ENCODE data around the gene MAML3. TPM values are rescaled to one million over a fixed set of nuclear protein-coding genes. Genes with fewer than 3 reads are reported as not detected.

The MAML3 gene
- total RNA-seq, 2 donors from 2014 or later: 11.8 to 14.6 TPM

- intact Hi-C loops (cut with DNase I, micrococcal nuclease): loop anchor here (5.0 to 10.0 kb wide), 2 partner anchors 94 to 96 kb away; no protein-coding TSS in a partner anchor
- DNase-seq (peak; percentile 59 to 78), ATAC-seq (peak; percentile 51)
Measured at GRCh38 chr4:140158365-140159030, 4.5 kb upstream of the MAML3 start.

GRCh38 chr4:140157341-140157740 lies 3.4 kb upstream of the MAML3 start:
- intact Hi-C loops (cut with DNase I, micrococcal nuclease): loop anchor here (5.0 to 10.0 kb wide), 2 partner anchors 95 to 97 kb away; no protein-coding TSS in a partner anchor
- ATAC-seq (no peak), DNase-seq (no peak)

- intact Hi-C loops (cut with DNase I, micrococcal nuclease): loop anchor here (5.0 to 10.0 kb wide), 2 partner anchors 96 to 98 kb away; no protein-coding TSS in a partner anchor
- ATAC-seq (no peak), DNase-seq (no peak)
Measured at GRCh38 chr4:140156529-140157171, 2.7 kb upstream of the MAML3 start.

DNA sequence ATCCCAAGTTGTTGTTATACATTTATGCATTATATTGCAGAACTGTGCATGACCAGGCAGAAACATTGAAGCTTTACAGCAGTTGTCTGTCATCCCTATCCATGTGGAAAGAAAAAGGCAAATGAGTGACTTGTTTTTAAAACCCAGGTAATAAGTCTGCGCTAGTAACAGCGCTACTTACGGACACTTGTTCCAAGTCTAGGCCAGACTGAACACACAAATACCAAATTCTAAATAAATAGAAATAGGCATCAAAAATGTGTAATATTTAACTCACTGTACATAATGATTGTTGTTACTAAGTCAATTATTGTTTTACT lies 548 bp upstream of the MAML3 start:
- no peak for DNase-seq
- ATAC-seq: no peak
- intact Hi-C loops (cut with DNase I, micrococcal nuclease): loop anchor here (5.0 to 10.0 kb wide), 2 partner anchors 88 to 100 kb away; no protein-coding TSS in a partner anchor

GRCh38 chr4:140153419-140153717 lies 616 bp downstream of the MAML3 start:
- intact Hi-C loops (cut with DNase I, micrococcal nuclease): loop anchor here (5.0 to 10.0 kb wide), 2 partner anchors 89 to 101 kb away; no protein-coding TSS in a partner anchor
- ATAC-seq (no peak), DNase-seq (no peak)

DNA sequence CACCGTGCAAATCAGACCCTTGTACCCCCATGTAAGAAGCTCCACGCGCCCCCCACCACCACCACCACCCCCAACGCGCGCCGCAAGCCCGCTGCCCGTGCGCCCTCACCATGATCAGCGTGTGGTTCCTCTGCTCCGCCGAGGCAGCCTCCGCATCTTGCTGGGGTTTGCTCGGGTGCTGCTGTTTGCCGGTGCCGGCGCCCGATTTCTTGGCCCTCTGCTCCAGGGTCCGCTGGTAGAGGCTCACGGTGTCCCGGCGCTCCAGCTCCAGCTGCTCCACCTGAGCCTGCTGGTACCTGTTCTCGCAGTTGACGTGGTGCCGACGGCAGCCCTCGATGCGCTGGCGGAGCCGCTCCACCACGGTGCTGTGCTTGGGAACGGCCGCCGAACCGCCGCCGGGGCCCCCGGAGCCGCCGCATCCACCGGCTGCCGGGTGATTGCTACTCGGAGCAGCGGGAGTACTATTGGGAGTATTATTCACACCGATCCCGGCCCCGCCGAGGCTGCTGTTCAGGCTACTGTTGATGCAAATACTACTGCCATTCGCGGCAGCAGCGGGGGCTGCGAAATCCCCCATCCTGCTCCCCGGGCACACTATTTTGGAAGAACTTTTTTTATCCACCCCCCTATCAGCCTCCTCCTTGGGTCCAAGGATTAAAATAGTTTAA lies 1.1 kb downstream of the MAML3 start:
- intact Hi-C loops (cut with DNase I, micrococcal nuclease): loop anchor here (5.0 to 10.0 kb wide), 2 partner anchors 89 to 102 kb away; no protein-coding TSS in a partner anchor
- ATAC-seq: peak; percentile 5

DNA sequence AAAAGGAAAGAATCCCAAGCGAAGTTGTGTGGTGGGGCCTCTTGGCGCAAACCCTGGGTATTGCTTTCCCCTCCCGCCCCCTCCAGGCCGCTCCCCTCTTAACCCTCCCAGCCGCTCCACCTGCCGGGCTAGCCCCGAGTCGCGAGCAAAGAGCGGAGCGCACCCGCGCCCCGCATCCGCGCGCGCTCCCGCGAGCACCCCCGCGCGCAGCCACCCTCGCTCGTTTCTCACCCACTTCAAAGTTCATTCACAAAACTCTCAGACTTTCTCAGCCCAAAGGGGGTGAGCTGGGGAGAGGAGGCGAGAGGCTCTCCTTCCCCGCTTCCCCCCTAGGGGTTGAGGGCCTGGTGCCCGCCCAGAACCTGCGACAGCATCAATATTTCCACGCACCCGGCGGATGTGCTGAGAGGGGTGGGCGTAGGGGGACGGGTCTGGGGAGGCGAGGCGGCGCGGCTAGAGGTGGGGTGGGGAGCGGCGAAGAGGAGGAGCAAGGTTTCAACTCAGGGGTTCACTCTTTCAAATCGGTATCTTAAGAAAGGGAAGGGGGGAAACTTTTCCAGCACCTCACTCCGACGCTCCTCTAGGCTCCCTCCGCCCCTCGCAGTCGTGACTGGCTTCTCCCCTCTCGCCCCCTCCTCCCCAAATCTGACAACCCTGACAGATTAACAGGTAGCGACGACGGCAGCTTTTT lies 1.8 kb downstream of the MAML3 start:
- peak; percentile 84 to 87 for DNase-seq
- intact Hi-C loops (cut with DNase I, micrococcal nuclease): loop anchor here (5.0 to 10.0 kb wide), 2 partner anchors 90 to 103 kb away; no protein-coding TSS in a partner anchor
- peak; percentile 56 for ATAC-seq

More for the DNA sequence above, 1.1 kb downstream of the MAML3 start:
- peak; percentile 50 to 73 for DNase-seq

DNA sequence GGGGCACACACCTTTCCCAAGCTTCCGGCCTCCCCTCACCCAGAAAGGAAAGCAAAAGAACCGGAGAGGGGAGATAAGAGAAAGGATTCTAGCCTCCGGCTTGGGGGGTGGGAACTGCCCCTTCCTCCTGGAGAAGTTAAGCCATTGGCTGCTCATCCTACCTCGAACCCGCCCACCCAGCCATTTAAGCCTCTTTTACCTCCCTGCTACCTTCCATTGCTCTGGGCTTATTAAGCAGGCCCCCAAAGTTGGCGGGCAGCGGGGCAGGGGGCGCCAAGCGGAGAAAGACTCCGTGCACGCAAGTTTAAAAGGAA lies 2.3 kb downstream of the MAML3 start:
- DNase-seq (peak; percentile 85 to 91), ATAC-seq (peak; percentile 55)
- intact Hi-C loops (cut with DNase I, micrococcal nuclease): loop anchor here (5.0 to 10.0 kb wide), 2 partner anchors 91 to 103 kb away; no protein-coding TSS in a partner anchor

DNA sequence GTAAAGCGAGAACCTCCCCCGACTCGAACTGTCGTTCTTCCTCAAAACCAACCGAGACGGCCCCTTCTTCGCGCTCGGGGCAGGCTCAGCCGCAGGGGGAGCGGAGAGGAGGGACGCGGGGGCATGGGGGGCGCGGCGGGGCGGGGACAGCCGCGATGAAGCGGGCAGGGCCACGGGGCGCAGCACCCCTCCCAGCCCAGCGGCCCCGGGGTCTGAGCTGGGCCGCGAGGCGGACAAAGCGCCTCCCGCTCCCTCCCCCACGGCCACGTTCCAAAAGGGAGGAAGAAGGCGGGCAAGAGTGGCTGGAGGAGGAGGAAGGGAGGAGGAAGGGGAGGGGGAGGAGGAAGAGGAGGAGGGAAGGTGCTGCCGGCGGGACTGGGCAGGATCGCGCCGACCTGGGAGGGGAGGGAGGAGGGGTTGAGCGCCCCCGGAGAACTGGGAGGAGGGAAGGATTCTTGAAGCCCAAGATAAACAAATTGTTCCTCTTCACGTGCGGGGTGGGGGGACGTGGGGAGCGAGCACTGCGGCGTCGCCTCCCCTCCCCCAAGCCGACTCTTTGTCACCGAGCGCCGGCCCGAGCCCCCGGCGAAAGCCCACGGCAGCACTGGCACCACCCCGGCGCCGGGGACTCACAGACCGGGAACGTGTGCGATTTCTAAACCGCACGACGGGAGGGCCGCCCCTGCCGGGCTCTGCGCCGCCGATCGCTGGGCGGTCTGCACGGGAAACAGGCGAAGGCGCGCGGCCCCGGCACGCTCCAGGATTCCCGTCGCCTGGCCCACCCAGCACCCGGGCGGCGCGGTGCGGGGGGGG lies 2.9 kb downstream of the MAML3 start:
- intact Hi-C loops (cut with DNase I, micrococcal nuclease): loop anchor here (5.0 to 10.0 kb wide), 2 partner anchors 91 to 104 kb away; no protein-coding TSS in a partner anchor
- peak; percentile 57 for ATAC-seq

DNA sequence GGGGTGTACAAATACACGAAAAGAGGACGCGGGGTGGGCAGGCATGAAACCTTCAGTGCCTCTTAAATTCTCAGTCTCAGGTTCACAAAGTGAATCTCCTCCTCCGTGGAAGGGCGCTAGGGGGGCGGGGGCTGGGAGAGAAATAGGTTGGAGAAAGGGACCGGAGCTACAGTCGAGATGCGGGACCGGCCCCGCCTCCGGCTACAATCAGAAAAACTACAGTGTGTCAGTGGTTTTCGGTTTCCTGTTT lies 3.4 kb downstream of the MAML3 start:
- peak; percentile 38 for ATAC-seq
- DNase-seq: peak; percentile 88 to 90
- intact Hi-C loops (cut with DNase I, micrococcal nuclease): loop anchor here (5.0 to 10.0 kb wide), 2 partner anchors 92 to 104 kb away; no protein-coding TSS in a partner anchor

More for the DNA sequence above, 2.9 kb downstream of the MAML3 start:
- peak; percentile 85 to 93 for DNase-seq

DNA sequence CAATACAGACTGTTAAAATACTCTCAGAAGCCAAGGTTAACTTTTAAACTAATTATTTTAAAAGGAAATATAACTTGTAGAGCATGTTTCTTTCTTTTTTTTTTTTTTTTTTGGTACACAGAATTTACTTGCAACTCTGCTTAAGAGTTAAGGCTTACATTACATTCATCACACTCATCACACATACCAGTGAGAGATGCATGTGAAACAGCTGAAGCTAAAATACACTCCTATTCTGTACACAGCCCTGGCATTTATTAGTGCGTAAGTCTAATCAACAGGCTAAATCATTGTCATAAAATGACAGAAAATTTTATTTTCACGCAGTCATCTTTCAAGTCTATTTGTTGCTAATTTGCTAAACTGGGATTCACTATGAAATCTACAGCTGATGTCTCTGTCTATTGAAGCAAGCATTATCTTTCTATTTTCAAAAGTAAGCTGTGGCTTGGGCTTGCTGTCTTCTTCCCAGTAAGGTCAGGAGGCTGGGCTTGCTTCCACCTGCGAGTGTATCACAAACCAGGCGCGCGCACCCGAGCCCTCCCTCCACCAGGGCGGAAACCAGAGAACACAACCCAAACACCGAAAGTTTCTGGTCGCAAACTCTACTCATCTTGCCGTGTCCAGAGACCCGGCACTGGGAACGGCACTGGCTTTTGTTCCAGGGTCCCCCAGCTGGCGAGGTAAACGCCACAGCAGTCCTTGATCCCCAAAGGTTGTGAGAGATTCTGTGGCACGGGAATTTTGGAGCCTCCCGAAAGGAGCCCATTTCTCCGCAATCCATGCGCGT lies 3.9 kb downstream of the MAML3 start:
- ATAC-seq: peak; percentile 25
- intact Hi-C loops (cut with DNase I, micrococcal nuclease): loop anchor here (5.0 to 10.0 kb wide), 2 partner anchors 92 to 105 kb away; no protein-coding TSS in a partner anchor
- DNase-seq: peak; percentile 84 to 88

- intact Hi-C loops (cut with DNase I, micrococcal nuclease): no loop called here
- no peak for ATAC-seq
- DNase-seq: no peak
Measured at GRCh38 chr4:140144050-140144449, 9.9 kb downstream of the MAML3 start.

DNA sequence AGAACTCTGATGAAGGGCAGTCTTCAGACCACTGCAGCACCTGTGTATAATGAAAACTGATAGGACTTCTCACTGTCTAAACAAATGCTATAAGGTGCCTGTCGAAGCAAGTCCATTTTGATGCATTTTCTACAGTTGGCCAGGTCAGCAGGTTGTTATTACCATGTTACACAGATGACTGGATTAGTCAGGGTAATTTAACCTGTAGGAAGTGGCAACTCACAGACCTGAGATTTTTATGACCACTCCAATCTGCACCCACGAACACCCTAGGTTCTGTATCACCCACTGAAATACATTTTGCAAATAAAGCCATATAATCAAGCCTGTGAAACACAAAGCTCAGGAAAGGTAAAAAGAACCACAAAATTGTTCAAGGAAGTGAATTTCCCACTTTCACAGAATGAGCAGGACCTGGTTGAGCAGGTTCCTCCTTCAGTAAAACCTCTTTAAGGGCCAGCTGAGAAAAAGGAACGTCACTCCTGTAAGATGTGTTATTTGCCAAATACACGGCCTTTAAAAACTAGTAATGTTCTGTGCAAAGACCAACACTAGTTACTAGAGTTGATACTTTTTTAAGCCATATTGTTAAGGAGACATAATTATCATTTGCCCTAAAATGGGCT lies 12.7 kb downstream of the MAML3 start:
- intact Hi-C loops (cut with DNase I, micrococcal nuclease): no loop called here
- ATAC-seq (peak; percentile 77), DNase-seq (no peak)

GRCh38 chr4:140140566-140140965 lies 13.4 kb downstream of the MAML3 start:
- DNase-seq (no peak), ATAC-seq (peak; percentile 68)
- intact Hi-C loops (cut with DNase I, micrococcal nuclease): no loop called here

- intact Hi-C loops (cut with DNase I, micrococcal nuclease): no loop called here
- DNase-seq (no peak), ATAC-seq (no peak)
Measured at GRCh38 chr4:140138428-140138827, 15.6 kb downstream of the MAML3 start.

GRCh38 chr4:140137671-140138070 lies 16.3 kb downstream of the MAML3 start:
- peak; percentile 17 for ATAC-seq
- intact Hi-C loops (cut with DNase I, micrococcal nuclease): no loop called here
- no peak for DNase-seq

GRCh38 chr4:140136509-140136908 lies 17.5 kb downstream of the MAML3 start:
- DNase-seq: no peak
- ATAC-seq: no peak
- intact Hi-C loops (cut with DNase I, micrococcal nuclease): no loop called here
